HFF-Myc (cell line): ENCODE measurements around the gene TRIM37.

Experiments used
- DNase-seq: peaks from one replicate; pipeline ENCODE4 v3.0.0-alpha.2; 2011; ENCODE audit warnings: low read depth; ENCODE audit errors: extremely low read depth
- H3K4me3 ChIP-seq: replicated peaks from 2 replicates; pipeline ENCODE4 v1.5.1; 2011; ENCODE audit warnings: low read depth, mild to moderate bottlenecking, control low read depth, low read length
- CTCF ChIP-seq: IDR thresholded peaks from 2 replicates; pipeline ENCODE4 v1.5.1; 2012; ENCODE audit warnings: mild to moderate bottlenecking, low read depth, low read length, control low read depth; ENCODE audit errors: missing control alignments

The TRIM37 gene

DNA sequence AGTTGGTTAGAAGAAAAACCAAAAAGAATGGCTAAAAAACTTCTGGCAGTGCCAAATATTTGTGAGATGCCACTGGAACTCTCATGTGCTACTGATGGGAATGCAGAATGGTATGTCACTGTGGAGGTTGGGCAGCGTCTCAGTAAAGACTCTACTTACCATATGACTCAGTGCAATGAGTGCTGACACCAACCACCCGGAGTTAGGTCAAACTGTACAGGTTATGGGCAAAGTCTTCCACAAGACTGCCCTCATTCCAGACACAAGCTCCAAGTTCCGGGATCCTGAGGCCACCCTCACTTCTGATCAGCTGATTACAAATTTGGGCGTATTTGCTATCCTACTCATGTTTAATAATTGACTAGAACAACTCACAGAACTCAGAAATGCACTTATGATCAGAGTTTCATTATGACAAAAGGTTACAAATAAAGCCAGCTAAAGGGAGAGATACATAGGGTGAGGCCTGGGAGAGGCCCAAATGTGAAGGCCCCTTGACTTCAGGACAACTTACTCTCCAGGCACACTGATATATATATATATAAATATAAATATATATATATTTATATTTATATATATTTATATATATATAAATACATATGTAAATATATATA lies 114.9 kb downstream of the TRIM37 start:
- no peak for TF ChIP-seq CTCF
- H3K4me3 ChIP-seq: no peak overlapping the region
- DNase-seq: no peak

DNA sequence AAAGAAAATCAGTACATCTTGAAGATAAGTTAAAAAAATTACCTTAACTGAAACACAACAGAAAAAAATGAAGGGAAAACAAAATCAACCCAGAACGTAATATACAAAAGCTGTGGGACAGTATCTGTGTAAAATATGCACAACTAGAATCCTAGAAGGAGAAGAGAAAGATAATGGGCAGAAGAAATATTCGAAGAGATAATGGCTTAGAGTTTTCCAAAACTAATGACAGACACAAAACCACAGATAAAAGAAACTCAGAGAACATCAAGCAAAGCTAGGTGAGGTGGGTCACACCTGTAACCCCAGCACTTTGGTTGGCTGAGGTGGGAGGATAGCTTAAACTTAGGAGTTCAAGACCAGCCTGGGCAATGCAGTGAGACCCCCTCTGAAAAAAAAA lies 117.1 kb downstream of the TRIM37 start:
- no peak overlapping the region for H3K4me3 ChIP-seq
- TF ChIP-seq CTCF: no peak
- DNase-seq: no peak

DNA sequence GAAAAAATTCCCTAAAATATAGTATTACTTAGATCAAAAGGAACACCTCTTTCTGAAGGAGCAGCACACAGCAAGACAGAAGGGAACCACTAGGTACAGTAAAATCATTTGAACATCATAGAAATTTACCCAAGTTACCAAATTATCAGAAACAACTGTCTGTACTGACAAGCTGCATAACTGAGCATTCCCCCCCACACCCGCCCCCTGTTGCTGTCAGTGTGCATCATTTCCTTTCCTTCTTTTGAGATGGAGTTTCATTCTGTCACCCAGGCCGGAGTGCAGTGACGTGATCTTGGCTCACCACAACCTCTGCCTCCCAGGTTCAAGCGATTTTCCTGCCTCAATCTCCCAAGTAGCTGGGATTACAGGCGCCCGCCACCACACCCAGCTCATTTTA lies 120.7 kb downstream of the TRIM37 start:
- no peak for DNase-seq
- no peak overlapping the region for H3K4me3 ChIP-seq
- TF ChIP-seq CTCF: no peak

DNA sequence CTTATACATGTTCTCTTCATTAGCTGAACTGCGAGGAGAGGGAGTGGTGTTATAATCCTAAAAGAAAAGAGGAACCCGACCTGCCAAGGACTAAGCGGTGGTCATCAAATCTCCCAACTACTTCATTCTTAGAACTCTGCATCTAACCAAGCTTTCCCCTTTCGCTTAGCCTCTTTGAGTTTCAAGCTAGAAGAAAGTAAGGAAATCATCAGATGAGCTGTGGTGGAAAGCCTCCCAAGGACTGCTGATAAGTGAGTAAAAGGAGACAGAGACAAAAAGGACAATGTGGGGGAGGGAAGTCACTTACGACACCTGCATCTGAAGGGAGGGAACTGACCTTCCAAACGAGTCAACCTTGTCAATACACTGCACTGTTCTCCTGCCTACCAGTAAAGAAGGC lies 121.3 kb downstream of the TRIM37 start:
- no peak for DNase-seq
- H3K4me3 ChIP-seq: no peak overlapping the region

GRCh38 chr17:58982626-58983025 lies 124.1 kb downstream of the TRIM37 start:
- TF ChIP-seq CTCF: no peak
- no peak overlapping the region for H3K4me3 ChIP-seq
- no peak for DNase-seq

More for the DNA sequence above, 121.3 kb downstream of the TRIM37 start:
- TF ChIP-seq CTCF: no peak

GRCh38 chr17:58980706-58981481 lies 125.8 kb downstream of the TRIM37 start:
- DNase-seq: no peak
- H3K4me3 ChIP-seq: no peak overlapping the region
- TF ChIP-seq CTCF: no peak
